ENCODE measurements around the gene TRIM17.

TRIM17 gene

DNA sequence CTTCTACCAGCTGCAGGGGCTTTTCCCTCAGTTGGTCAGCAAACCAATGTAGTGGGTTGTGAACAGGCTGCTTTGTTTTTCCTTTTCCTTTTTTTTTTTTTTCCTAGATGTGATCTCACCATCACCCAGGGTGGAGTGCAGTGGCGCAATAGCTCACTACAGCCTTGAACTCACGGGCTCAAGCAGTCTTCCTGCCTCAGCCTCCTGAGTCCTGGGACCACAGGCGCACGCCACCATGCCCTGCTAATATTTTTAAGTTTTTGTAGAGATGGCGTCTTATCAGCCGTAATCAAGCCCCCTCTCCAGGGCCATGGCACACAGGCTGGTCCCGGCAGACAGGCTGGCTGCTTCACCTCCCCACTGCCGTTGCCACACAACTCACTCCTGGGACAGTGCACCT lies 6.6 kb downstream of the TRIM17 start:
- no peak for DNase-seq (ENCODE audit: insufficient read length, low spot score)
- no peak for FAIRE-seq
- TF ChIP-seq, protein P1, sequence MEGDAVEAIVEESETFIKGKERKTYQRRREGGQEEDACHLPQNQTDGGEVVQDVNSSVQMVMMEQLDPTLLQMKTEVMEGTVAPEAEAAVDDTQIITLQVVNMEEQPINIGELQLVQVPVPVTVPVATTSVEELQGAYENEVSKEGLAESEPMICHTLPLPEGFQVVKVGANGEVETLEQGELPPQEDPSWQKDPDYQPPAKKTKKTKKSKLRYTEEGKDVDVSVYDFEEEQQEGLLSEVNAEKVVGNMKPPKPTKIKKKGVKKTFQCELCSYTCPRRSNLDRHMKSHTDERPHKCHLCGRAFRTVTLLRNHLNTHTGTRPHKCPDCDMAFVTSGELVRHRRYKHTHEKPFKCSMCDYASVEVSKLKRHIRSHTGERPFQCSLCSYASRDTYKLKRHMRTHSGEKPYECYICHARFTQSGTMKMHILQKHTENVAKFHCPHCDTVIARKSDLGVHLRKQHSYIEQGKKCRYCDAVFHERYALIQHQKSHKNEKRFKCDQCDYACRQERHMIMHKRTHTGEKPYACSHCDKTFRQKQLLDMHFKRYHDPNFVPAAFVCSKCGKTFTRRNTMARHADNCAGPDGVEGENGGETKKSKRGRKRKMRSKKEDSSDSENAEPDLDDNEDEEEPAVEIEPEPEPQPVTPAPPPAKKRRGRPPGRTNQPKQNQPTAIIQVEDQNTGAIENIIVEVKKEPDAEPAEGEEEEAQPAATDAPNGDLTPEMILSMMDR (IDR thresholded peaks at IDR 0.05; ENCODE audit: insufficient read depth, missing control alignments): no peak

DNA sequence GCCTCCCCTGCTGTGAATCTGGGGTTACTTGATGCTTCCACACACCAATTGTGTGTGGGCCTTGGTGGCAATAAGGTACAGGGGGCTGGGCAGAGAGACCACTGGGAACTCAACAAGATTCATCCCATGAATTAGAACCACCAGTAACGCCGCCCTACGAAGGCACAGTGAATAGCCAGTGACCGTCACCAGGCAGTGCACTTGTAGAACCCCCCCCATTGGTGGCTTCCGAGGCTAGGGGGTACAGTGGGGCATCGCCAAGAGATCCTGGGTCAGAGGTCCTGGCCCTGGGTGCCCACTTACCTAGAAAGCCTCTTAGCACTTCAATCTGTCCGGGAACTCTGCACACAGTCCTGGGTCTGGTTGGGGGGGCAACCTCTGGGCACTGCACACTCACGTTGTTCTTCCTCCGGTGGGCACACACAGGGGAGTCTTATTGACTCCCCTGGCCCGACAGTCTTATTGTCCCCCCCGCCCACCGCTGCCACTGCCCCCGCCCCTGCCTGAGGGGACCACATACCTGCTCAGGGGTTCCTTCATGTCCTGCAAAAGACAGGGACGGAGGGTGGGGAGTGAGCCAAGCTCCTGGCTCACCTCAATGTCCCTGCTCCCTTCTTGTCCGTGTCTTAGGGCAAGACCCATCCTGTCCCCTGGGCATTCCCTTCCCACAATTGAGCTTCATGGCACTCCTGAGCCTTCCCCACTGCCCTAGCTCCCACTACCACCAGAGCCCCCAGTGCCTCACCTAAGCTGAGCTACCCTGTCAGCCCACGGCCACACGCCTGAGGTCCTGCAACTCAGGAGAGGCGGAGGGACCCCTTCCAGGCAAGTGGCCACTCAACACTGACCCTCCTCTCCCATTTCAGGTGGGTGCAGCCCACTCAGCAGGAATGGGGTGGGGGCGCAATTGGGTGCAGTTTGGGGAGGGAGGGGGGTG lies 7.5 kb downstream of the TRIM17 start:
- TF ChIP-seq, protein P1 (IDR thresholded peaks at IDR 0.05; ENCODE audit: insufficient read depth, missing control alignments): no peak
- FAIRE-seq (no peak), DNase-seq (ENCODE audit: insufficient read length, low spot score) (no peak)

DNA sequence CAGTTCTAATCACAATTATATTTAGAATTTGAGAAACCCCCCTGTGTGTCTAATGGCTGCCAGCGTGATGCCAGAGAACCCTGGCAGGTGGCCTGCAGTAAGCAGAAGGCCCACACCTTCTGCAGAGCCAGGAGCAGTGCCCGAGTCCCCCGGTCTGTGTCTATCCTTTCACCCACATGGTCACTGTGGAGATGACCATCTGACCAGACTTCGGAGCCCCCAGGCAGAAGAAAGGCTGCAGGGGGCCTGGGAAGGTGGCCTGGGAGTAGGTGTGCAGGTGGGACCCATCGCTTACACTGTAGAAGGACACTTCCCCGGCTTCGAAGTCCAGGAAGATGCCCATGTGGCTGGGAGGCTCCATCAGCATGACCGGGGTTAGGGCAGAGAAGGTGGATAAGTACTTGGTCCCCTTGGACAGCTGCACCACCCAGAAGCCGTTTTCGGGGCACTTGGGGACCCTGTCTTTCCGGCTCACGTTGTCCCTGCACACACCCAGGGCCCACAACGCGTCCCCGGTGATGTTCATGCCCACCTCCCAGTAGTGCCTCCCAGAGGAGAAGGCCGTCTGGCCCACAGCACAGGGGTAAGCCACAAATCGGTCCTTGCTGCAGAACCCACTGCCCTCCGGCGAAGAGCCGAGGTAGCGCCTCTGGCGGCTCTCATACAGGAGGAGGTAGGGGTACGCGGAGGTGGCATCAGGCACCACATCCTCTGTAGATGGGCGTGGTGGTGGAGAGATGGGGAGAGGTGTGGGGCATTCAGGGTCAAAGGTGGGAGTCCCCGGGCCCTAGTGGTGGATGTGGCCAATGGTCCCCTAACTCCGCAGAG lies 8.4 kb downstream of the TRIM17 start:
- DNase-seq (ENCODE audit: insufficient read length, low spot score): no peak
- TF ChIP-seq, protein P1 (IDR thresholded peaks at IDR 0.05; ENCODE audit: insufficient read depth, missing control alignments): no peak
- no peak for FAIRE-seq

DNA sequence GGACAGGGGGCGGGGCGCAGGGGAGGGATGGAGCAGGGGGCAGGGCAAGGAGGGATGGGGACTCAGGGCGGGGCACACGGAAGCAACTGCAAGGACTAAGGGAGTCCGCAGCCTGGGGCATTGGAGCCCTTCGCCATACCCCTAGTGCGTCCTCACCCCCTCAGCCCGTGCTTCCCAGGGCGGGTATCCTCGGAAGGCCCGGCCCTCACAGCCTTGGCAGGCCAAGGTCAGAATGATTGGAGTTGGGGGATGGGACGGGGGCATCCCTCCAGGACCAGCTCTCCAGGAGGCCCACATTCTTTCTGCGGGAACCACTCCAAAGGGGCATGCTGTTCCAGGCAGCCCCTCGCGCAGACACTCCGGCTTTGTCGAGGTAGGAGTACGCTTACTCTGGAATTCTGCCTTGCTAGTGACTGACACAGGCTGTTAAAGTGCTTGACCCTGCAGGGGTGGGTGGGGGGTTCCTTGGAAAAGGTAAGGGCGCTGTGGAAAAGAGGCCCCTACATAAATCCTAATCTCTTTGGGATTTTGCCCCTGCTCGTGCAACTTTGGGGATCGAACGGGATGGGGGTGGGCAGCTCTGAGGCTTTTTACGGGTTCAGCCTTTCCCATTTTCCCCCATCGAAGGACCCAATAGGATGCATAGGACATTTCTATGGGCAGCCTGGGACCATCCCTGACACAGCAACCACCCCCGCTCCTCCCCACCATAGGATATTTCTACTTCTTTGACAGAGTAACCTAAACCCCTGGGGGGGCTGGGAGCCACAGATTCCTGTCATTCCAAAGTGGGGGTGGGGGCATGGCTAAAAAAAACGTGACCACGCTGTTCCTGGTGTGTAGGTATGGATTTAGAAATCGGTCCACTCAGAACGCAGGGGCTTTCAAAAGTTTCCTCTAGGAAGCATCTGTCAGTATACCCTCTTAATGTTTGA lies 9.3 kb downstream of the TRIM17 start:
- TF ChIP-seq, protein P1 (IDR thresholded peaks at IDR 0.05; ENCODE audit: insufficient read depth, missing control alignments): no peak
- FAIRE-seq (no peak), DNase-seq (ENCODE audit: insufficient read length, low spot score) (no peak)

DNA sequence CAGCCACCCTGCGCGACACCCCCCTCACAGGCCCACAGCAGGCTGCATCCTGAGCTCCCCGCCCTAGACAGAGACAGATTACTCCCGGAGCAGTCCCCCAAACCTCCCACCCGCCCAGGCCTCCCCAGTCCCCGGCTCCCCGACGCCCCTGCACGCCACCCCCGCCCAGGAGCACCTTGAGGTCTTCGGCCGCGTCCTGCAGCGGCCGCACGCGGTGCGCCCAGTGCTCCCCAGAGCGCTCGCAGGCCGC lies 10.8 kb downstream of the TRIM17 start:
- FAIRE-seq (no peak), DNase-seq (ENCODE audit: insufficient read length, low spot score) (no peak)
- TF ChIP-seq, protein P1 (IDR thresholded peaks at IDR 0.05; ENCODE audit: insufficient read depth, missing control alignments): no peak

DNA sequence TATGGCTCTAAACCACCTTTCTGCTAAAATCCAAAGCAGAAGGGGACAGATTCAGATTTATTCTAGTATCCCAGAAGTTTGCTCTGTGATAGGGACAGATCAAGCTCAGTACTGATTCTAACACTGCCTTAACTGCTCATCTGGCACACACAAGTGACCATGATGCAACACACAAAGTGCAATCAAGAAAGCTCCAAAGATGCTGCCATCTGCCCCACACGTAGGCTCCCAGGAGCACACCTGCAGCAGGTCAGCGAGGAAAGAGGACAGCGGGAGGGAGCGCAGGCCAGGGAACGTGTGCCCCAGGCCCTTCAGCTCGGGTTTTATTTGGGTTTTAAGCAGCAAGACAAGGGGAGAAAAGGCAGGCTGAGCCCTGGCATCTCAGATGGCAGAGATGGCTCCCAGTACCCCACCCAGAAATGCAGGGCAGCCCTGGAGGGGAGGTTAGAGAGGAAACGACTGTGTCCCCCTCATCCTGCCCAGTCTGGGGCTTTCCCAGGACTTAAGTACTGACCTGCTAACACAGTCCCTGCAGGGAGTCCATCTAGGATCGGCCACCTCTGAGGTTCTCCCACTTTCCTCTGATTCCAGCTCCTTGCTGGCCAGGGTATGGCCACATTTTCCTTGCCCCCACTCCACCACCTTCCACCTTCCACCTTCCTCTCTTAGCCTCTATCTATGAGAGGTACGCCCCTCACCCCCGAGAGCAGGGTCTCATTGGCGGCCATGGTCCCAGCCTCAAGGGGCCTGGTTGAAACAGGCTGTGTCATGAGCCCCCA lies 11.3 kb downstream of the TRIM17 start:
- FAIRE-seq (no peak), DNase-seq (ENCODE audit: insufficient read length, low spot score) (no peak)
- TF ChIP-seq, protein P1 (IDR thresholded peaks at IDR 0.05; ENCODE audit: insufficient read depth, missing control alignments): no peak
